Right lobe of liver (tissue), 6 donors: ENCODE data around the gene PDE9A. TPM values are rescaled to one million over a fixed set of nuclear protein-coding genes. Genes with fewer than 3 reads are reported as not detected.

Experiments used
- ATAC-seq, 4 donors: fragments of 200-7000 bp; cut with Tn5 transposase; one replicate each; pipeline ENCODE4 v1.9.1; 2020; ENCODE audit warnings: mild to moderate bottlenecking in 4 of 4, moderate library complexity in 4 of 4
- DNase-seq, 3 donors: peaks; one replicate each; pipeline ENCODE4 v3.0.0-alpha.2; 2020
- H3K27ac ChIP-seq, 3 donors: fragments of 200-600 bp; one replicate each; pipeline ENCODE4 v1.8.0; 2022
- H3K27me3 ChIP-seq, 2 donors: fragments of 200-600 bp; one replicate each; pipeline ENCODE4 v1.8.0; 2022
- H3K36me3 ChIP-seq, 4 donors: fragments of 200-600 bp; sonication (generic) in 1 of 4; one replicate each; pipeline versions ENCODE4 v1.5.1 to v1.8.0; 2017 to 2022; ENCODE audit warnings: control low read depth in 1 of 4
- H3K4me1 ChIP-seq, 4 donors: fragments of 200-600 bp; sonication (generic) in 1 of 4; one replicate each; pipeline versions ENCODE4 v1.5.1 to v1.8.0; 2017 to 2022; ENCODE audit warnings: control low read depth in 1 of 4
- H3K4me3 ChIP-seq, 3 donors: fragments of 200-600 bp; one replicate each; pipeline ENCODE4 v1.8.0; 2022
- H3K9me3 ChIP-seq, 4 donors: fragments of 200-600 bp; sonication (generic) in 1 of 4; one replicate each; pipeline versions ENCODE4 v1.5.1 to v1.8.0; 2017 to 2022; ENCODE audit warnings: control low read depth in 1 of 4
- CTCF ChIP-seq, 4 donors: fragments of 200-600 bp in 3 of 4; fragments of 450-650 bp in 1 of 4; IDR thresholded peaks; one replicate each; pipeline versions ENCODE4 v1.5.1 to v1.8.0; 2016 to 2022; ENCODE audit warnings: antibody characterized with exemption in 4 of 4, mild to moderate bottlenecking in 2 of 4
- POLR2A ChIP-seq: fragments of 450-650 bp; IDR thresholded peaks from one replicate; pipeline ENCODE4 v1.6.1; 2017; ENCODE audit warnings: antibody characterized with exemption, mild to moderate bottlenecking
- WGBS: methylation state at CpG from one replicate; pipeline ENCODE4 v1.1.6; 2018; ENCODE audit warnings: low coverage, low lambda C conversion rate; ENCODE audit not compliant: insufficient coverage; ENCODE audit errors: missing lambda C conversion rate; 5-methylcytosine and 5-hydroxymethylcytosine counted together
- intact Hi-C, 2 donors: fragments of 100-400 bp; cut with DNase I; formaldehyde crosslinking; loops; one replicate each; pipeline versions ENCODE4 v1.11.2 to v1.14.1; 2022
- total RNA-seq, 6 experiments: library from RNA; depleted of rRNA in 2 of 6; stranded (reverse); fragments of >200 nt in 2 of 6; fragmentation: NEBNext Ultra II Directional in 3 of 6; extraction: Animal tissue kit (Norgen Biotek cat#: 25700) in 3 of 6; gene quantifications; one replicate each; pipeline versions ENCODE4 v1.1.0 to v1.2.4, GENCODE V29; 2016 to 2023
- donor health status: DM: no; HTN: yes; CAD: no.
- donor health status: DM: no; HTN: no; CAD: no.
- donor health status: DM: no; HTN: no; CAD: no.
- donor health status: DM: no; HTN: yes; CAD: no.
- donor health status: DM: no; HTN: yes; CAD: no.

The PDE9A gene
- total RNA-seq, 6 experiments from 2014 or later: 1.1 to 5.9 (median 3.3) TPM

DNA sequence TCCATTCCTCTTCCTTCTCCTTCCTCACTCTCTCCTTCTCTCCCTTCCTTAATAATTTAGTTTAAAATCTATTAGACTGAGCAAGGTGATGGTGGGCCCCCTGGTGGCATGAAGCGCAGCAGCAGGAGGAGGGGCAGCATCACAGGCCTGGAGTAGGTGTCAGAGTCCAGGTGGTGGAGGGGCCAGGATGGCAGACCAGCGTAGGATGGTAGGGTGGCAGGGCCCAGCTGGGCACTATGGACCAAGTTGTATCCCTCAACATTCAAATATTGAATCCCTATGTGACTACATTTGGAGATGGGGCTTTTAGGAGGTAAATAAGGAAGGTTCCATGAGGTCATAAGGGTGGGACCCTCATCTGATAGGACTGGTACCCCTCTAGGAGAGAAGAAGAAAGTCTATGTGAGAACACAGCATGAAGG is 164.9 kb downstream of the PDE9A start:
- peak; percentile 96 to 99 (median 98) for ATAC-seq
- intact Hi-C loops: loop anchor here (5.0 to 10.0 kb wide), 2 partner anchors 164 to 226 kb away; partner anchors contain the start of gene PDE9A (in 1 of the 2)
- WGBS: 4% methylated on average over 2 of the region's 2 CpGs

DNA sequence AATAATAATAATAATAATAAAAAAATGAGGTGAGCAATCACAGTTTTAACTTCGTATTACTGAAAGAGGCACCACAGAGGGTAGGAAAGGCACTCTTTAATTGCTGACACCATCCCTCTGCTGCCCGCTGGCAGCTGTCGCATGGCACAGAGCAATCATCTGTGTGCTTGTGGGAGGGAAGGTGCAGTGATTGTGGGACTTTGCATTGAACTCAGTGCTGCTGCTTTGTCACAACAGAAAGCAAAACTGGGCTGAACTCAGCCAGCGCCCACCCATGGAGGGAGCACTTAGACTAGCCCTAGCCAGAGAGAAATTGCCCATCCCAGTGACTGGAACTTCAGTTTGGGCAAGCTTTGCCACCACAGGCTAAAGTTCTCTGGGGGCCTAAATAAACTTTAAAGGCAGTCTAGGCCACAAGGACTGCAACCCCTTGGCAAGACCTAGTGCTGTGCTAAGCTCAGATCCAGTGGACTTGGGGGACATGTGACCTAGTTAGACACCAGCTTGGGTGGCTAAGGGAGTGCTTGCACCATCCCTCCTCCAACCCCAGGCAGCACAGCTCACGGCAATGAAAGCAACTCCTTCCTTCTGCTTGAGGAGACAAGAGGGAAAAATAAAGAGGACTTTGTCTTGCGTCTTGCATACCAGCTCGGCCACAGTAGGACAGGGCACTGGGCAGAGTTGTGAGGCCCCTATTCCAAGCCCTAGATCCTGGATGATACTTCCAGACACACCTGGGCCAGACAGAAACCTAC is 166.6 kb downstream of the PDE9A start:
- ATAC-seq (no peak), DNase-seq (no peak)
- Histone ChIP-seq H3K27me3 (no peaks in the 10 kb centered on the region), H3K4me3 (no peak overlapping the region), H3K36me3 (no peaks in the 10 kb centered on the region), H3K9me3 (no peaks in the 10 kb centered on the region), H3K27ac (no peak overlapping the region), H3K4me1 (no peaks in the 10 kb centered on the region)
- TF ChIP-seq CTCF (IDR thresholded peaks at IDR 0.05) (no peak), POLR2A (no peak)
- intact Hi-C loops: loop anchor here (5.0 to 10.0 kb wide), 2 partner anchors 165 to 228 kb away; partner anchors contain the start of gene PDE9A (in 1 of the 2)
- 92% methylated on average over 4 of the region's 7 CpGs for WGBS

More for the DNA sequence above, 164.9 kb downstream of the PDE9A start:
- Histone ChIP-seq H3K27ac (no peak overlapping the region), H3K27me3 (no peaks in the 10 kb centered on the region), H3K9me3 (no peaks in the 10 kb centered on the region), H3K4me3 (no peak overlapping the region), H3K4me1 (no peaks in the 10 kb centered on the region), H3K36me3 (no peaks in the 10 kb centered on the region)
- DNase-seq: peak; percentile 72 to 78 (median 74)
- TF ChIP-seq POLR2A: no peak
- TF ChIP-seq CTCF (IDR thresholded peaks at IDR 0.05): peak; percentile 94 to 98 (median 96)

DNA sequence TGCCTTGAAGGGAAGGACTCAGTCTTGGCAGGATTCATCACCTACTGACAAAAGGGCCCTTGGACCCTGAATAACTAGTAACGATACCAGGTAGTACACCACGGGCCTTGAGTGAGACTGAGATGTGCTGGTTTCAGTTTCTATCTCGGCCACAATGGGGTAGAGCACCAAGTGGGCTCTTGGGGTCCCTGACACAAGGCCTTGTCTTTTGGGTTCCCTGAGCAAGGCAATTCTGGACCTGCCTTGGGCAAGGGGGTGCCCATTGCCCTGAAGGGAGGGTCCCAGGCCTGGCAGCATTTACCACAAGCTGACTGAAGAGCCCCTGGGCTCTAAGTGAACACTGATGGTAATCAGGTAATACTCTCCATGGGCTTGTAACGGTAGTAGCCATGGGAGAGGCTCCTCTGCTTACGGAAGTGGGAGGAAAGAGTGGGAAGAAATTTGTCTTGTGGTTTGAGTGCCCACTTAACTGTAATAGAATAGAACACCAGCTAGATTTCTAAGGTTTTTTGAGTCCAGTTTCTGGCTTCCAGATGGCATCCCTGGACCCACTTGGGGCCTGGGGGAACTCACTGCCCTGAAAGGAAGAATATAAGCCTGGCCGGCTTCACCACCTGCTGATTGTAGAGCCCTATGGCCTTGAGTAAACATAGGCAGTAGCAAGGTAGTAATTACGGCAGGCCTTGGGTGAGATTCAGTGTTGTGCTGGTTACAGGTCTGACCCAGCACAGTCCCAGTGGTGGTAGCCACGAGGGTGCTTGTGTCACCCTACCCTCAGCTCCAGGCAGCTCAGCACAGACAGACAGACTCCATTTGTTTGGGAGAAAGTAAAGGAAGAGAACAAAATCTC is 167.4 kb downstream of the PDE9A start:
- intact Hi-C loops: no loop called here

More for the DNA sequence above, 167.4 kb downstream of the PDE9A start:
- Histone ChIP-seq H3K27me3 (no peaks in the 10 kb centered on the region), H3K4me3 (no peak overlapping the region), H3K9me3 (no peaks in the 10 kb centered on the region), H3K27ac (no peak overlapping the region), H3K4me1 (no peaks in the 10 kb centered on the region), H3K36me3 (no peaks in the 10 kb centered on the region)
- TF ChIP-seq POLR2A: no peak
- no peak for TF ChIP-seq CTCF (IDR thresholded peaks at IDR 0.05)
- WGBS: 63% methylated on average over 3 of the region's 8 CpGs
- ATAC-seq (no peak), DNase-seq (no peak)

Other genes with a start within 250 kb of the PDE9A start
- gene UBASH3A, start 249.7 kb upstream of the PDE9A start, total RNA-seq: under 1 TPM; 0.12 to 0.50 (median 0.15) TPM
- gene RSPH1, start 157.4 kb upstream of the PDE9A start, total RNA-seq: under 1 TPM in 5 of 6 experiments, not detected in 1; 0.18 to 0.55 (median 0.22) TPM
- gene SLC37A1, start 139.8 kb upstream of the PDE9A start, total RNA-seq: 10 to 100 TPM in 1 of 6 experiments, 1 to 10 TPM in 5; 2.5 to 10.8 (median 6.2) TPM
- gene WDR4, start 225.9 kb downstream of the PDE9A start, total RNA-seq: 10 to 100 TPM in 1 of 6 experiments, 1 to 10 TPM in 5; 6.3 to 10.5 (median 8.0) TPM
- gene NDUFV3, start 239.7 kb downstream of the PDE9A start, total RNA-seq: 10 to 100 TPM; 18.9 to 39.1 (median 23.6) TPM